PFSK-1 (cell line): ENCODE results near the gene YBEY.

Source experiments
- FOXP2 ChIP-seq: optimal IDR thresholded peaks from 2 replicates; pipeline ENCODE3; 2011; ENCODE audit warnings: borderline replicate concordance, control low read depth, inconsistent platforms; ENCODE audit not compliant: insufficient read depth; ENCODE audit errors: extremely low read length, extremely low read depth
- POLR2AphosphoS5 ChIP-seq: IDR thresholded peaks from 2 replicates; pipeline ENCODE4 v1.6.1; 2012; ENCODE audit warnings: low read depth, mild to moderate bottlenecking, control low read depth, low read length, moderate library complexity
- SIN3A ChIP-seq: IDR thresholded peaks from 2 replicates; pipeline ENCODE4 v1.6.1; 2012; ENCODE audit warnings: mild to moderate bottlenecking, low read length, moderate library complexity, borderline replicate concordance; ENCODE audit not compliant: insufficient read depth
- TAF1 ChIP-seq: IDR thresholded peaks from 2 replicates; pipeline ENCODE4 v1.6.1; 2012; ENCODE audit warnings: low read length, control low read depth, borderline replicate concordance; ENCODE audit not compliant: insufficient read depth
- TF ChIP-seq, protein P1 (sequence below), 2 experiments: IDR thresholded peaks; 2 replicates each; pipeline versions ENCODE4 v1.6.1 to v1.8.0; 2011 to 2012; ENCODE audit warnings: low read depth in 2 of 2, low read length in 2 of 2, control low read depth in 1 of 2, inconsistent platforms in 1 of 2, mild to moderate bottlenecking in 1 of 2, moderate library complexity in 1 of 2; ENCODE audit not compliant: insufficient read depth in 1 of 2

DNA sequence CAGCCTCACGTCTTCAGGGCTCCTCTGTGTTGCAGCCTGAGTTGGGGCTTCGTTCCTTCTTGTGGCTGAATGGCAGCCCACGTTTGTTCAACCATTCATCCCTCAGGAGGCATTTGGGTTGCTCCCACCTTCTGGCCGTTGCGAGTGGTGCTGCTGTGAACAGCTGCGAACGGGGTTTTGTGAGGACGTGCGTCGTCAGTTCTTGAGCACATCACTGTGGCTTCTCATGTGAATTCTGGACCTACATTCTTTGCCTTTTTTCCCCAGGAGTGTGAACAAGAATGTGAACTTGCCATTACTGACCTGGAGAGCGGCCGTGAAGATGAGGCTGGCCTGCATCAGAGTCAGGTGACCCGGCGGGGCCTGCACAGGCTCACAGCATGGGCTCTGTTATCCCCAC is 59.7 kb downstream of the YBEY start:
- TF ChIP-seq POLR2AphosphoS5 (no peak), SIN3A (no peak), TAF1 (no peak), FOXP2 (no peak)
- TF ChIP-seq, protein P1, sequence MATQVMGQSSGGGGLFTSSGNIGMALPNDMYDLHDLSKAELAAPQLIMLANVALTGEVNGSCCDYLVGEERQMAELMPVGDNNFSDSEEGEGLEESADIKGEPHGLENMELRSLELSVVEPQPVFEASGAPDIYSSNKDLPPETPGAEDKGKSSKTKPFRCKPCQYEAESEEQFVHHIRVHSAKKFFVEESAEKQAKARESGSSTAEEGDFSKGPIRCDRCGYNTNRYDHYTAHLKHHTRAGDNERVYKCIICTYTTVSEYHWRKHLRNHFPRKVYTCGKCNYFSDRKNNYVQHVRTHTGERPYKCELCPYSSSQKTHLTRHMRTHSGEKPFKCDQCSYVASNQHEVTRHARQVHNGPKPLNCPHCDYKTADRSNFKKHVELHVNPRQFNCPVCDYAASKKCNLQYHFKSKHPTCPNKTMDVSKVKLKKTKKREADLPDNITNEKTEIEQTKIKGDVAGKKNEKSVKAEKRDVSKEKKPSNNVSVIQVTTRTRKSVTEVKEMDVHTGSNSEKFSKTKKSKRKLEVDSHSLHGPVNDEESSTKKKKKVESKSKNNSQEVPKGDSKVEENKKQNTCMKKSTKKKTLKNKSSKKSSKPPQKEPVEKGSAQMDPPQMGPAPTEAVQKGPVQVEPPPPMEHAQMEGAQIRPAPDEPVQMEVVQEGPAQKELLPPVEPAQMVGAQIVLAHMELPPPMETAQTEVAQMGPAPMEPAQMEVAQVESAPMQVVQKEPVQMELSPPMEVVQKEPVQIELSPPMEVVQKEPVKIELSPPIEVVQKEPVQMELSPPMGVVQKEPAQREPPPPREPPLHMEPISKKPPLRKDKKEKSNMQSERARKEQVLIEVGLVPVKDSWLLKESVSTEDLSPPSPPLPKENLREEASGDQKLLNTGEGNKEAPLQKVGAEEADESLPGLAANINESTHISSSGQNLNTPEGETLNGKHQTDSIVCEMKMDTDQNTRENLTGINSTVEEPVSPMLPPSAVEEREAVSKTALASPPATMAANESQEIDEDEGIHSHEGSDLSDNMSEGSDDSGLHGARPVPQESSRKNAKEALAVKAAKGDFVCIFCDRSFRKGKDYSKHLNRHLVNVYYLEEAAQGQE (IDR thresholded peaks at IDR 0.05; ENCODE audit: insufficient read depth in 1 of 2, low read depth in 2 of 2, low read length in 2 of 2), result no peak
